GM19463 (cell line): Measurements from ENCODE around the gene ZNF862.
"Not testable (repeated sequence)": the region's sequence is repeated elsewhere in the genome, so short reads cannot be mapped to it uniquely, and the experiment has no call there.

ENCODE experiments used
- ATAC-seq: cut with Tn5 transposase; IDR thresholded peaks from one replicate; pipeline ENCODE4 v1.9.1; 2021; ENCODE audit warnings: mild to moderate bottlenecking, moderate library complexity; ENCODE audit not compliant: unreplicated experiment

ZNF862 gene

GRCh38 chr7:149823631-149824199 is 14.5 kb upstream of the ZNF862 start:
- ATAC-seq: no peak

- no peak for ATAC-seq
Measured at GRCh38 chr7:149824301-149824741, 13.9 kb upstream of the ZNF862 start.

- ATAC-seq: no peak
Measured at GRCh38 chr7:149824748-149825566, 13.2 kb upstream of the ZNF862 start.

- no peak for ATAC-seq
Measured at GRCh38 chr7:149825567-149826343, 12.4 kb upstream of the ZNF862 start.

DNA sequence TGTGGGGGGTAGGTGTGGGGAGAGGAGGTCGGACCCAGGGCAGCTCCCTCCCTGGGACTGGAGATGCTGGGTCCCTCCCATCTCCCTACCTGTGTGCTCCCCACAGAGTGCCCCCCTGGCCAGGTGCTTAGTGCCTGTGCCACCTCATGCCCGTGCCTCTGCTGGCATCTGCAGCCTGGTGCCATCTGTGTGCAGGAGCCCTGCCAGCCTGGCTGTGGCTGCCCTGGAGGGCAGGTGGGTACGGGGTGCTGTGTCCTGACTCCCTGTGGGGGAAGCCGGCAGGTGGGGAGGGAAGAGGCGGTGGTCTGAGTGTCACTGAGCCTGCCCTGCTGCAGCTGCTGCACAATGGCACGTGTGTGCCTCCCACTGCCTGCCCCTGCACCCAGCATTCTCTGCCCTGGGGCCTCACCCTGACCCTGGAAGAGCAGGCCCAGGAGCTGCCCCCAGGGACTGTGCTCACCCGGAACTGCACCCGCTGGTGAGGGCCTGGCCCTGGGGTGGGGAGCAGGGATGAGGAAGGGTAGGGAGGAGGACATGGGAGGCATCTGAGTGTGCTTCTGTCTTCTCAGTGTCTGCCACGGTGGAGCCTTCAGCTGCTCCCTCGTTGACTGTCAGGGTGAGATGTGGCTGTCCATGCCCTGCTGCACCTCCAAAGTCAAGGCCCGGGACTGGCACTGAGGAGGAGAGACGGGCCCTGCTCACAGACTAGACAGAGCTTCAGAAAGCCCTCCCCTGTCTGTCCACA is 11.7 kb upstream of the ZNF862 start:
- no peak for ATAC-seq

DNA sequence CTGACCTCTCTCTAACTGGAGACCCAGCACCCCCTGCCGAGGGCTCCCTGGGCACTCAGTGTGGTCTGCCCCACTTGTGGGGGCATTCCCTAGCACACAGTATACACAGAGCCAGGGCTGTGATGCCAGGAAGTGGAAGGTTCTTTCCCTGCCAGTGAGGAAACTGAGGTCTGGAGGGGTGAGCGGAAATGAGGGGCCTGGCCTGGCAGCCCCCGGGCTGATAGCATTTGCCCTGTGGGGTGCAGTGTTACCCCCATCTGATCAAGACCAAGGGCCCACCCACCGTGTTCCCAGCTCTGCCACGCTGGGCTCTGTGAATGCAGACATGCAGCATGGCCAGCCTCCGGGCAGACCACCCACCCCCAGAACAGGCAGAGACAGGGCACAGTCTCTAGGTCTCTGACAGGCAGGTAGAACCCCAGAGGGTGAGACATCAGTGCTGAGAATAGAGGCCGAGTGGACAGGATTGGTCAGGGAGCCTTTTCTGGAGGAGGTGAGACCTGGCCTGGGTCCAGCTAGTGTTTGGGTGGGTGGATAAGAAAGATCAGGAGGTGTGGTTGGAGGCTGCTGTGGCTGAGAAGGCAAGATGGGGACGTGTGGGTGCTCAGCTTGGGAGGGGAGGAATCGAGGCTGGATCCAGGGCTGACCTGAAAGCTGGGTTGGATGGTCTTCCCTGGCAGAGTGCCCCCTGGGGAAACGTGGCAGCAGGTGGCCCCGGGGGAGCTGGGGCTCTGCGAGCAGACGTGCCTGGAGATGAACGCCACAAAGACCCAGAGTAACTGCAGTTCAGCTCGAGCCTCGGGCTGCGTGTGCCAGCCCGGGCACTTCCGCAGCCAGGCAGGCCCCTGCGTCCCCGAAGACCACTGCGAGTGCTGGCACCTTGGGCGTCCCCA is 10.8 kb upstream of the ZNF862 start:
- ATAC-seq: no peak

GRCh38 chr7:149828357-149829309 is 9.5 kb upstream of the ZNF862 start:
- ATAC-seq: no peak

DNA sequence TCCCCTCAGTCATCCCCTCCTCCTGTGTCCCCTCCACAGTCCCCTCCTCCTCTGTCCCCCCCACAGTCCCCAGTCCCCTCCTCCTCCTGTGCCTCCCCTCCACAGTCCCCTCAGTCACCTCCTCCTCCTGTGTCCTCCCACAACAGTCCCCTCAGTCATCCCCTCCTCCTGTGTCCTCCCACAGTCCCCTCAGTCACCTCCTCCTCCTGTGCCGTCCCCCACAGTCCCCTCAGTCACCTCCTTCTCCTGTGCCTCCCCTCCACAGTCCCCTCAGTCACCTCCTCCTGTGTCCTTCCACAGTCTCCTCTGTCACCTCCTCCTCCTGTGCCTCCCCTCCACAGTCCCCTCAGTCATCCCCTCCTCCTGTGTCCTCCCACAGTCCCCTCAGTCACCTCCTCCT is 7.6 kb upstream of the ZNF862 start:
- ATAC-seq: not testable (repeated sequence)

DNA sequence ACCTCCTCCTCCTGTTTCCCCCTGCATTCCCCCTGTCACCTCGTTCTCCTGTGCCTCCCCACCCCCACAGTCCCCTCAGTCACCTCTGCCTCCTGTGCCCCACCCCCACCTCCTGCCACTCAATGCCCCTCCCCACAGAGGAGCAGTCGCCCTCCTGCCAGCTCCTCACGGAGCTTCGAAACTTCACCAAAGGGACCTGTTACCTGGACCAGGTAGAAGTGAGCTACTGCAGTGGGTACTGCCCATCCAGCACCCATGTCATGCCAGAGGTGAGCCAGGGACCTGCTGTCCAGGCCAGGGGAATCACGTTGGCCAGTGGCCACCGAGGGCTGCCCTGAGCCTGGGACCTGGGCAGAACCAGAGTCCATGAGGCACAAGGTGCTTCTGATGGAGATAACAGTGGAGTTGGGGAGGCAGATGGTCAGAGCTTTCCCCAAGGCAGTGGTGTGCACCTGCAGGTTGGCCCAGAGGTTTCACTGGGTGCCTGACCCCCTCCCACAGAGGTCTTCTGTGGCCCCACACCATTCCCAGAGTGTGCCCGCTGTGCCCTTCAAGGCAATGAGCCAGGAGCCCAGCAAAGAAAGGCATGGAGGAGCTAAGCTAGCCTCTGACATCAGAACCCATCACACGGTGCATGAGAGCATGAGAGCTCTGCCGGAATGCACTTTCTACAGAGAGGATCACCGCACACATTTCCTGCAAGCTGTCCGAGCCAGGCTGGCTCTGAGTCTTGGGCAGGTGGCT is 7.0 kb upstream of the ZNF862 start:
- no peak for ATAC-seq

DNA sequence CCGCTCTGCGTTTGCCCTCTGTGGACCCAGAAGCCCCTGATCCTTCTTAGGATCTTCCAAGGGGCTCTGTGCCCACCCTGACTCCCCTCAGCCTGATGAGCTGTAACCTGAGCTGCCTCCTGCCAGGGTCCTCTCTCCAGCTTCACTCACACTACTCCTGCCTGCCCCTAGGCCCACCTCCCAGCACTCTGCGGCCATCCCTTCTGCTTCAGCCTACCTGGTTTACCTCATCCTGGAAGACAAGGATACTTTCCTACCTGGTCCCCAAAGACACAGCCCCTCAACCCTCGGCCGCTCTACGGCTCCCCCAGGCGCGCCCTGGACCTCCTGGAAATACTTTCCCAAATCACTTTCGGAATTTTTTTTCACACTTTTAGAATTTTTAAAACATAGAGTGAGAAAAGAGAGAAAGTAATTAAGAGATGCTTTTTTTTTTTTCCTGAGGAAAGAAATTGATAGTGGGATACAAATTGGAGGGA is 6.4 kb upstream of the ZNF862 start:
- no peak for ATAC-seq

- no peak for ATAC-seq
Measured at GRCh38 chr7:149832332-149833041, 5.7 kb upstream of the ZNF862 start.

DNA sequence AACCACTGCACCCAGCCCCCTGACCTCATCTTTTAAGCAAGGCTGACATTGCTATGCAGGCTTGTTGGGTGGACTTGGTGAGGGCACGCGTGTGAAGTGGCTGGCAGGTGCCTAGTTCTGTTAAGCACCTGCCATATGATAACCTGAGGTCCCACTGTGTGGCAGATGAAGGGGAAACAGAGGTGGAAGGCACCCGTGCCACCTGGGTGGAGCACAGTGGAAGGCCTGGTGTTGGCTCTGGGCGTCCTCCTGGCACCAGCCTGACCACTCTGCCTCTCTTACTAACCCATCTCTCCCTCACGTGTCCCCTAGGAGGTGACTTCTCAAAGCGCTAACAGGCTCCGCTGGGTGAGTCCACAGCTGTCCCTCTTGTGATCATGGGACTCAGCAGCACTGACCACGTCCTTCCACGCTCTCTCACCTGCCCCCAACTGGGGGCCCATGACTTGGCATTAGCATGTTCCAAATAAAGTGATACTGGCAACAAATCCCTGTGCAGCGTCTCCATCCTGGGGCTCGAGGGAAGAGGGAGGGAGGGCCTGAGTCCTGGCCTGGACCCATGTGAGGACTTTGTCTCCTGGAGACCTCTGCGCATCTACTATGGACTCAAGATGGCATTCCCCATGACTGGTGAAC is 4.6 kb upstream of the ZNF862 start:
- ATAC-seq: no peak

DNA sequence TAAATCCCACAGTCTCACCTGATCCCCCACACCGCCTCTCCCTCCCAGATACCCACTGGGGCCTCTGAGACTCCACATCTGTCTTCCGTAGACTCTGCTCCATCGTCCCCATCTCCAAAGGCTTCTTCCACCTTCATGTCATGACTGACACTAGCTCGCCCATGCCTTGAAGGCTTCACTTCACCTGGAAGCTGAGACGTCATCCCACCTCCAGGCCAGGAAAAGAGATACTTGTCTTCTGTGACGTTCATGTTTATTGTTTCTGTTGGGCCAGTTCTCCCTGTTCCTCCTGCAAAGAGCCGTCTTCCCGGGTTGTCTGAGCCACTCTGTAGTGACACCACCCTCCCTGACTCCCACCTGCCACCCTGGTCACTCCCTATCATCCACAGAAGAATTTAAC is 3.6 kb upstream of the ZNF862 start:
- no peak for ATAC-seq

DNA sequence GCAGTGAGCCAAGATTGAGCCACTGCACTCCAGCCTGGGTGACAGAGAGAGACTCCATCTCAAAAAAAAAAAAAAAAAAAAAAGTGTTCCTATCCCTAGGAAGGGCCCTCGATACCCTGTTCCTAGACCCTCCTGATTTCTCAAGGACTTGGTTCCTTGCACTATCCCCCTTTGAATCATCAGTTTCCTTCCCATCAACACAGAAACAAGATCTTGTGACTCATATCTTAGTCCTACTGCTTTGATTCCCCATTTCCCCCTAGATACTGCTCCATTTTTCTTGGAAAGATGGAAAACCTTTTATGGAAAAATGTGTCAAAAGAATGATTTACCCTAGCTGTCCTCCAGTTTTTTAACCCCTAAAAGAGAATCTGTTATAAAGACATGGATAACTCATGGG is 1.7 kb upstream of the ZNF862 start:
- no peak for ATAC-seq

- no peak for ATAC-seq
Measured at GRCh38 chr7:149837564-149838223, 481 bp upstream of the ZNF862 start.

DNA sequence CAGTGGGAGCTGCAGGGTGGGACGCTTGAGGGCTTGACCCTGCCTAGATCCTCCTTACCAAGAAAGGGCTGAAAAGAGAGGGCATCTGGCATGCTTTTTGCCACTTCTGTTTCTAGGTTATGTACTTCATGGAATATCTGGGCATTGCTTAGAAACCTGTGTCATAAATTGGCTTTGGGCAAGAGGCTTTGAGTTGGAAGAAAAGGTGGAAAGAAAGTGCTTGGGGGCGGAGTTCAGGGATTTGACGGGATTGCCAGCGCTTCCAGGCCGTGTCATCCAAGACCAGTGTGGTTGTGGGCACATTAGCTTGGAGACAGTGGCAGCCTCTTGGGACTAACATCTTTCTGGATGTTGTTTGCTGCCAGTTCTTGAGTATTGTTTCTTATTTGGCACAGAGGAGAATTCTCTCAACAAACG is 825 bp downstream of the ZNF862 start:
- ATAC-seq: no peak

GRCh38 chr7:149839933-149840332 is 1.8 kb downstream of the ZNF862 start:
- no peak for ATAC-seq
